Progenitor cell of endocrine pancreas (in vitro differentiated cells): ENCODE data around the gene CCDC117. TPM values are rescaled to one million over a fixed set of nuclear protein-coding genes. Genes with fewer than 3 reads are reported as not detected.
"Not testable (repeated sequence)": the region's sequence is repeated elsewhere in the genome, so short reads cannot be mapped to it uniquely, and the experiment has no call there.

Experiments
- DNase-seq: peaks from one replicate; pipeline ENCODE4 v3.0.0; 2021; ENCODE audit warnings: low spot score; ENCODE audit not compliant: unreplicated experiment
- H3K27ac Mint-ChIP-seq: 2 replicates; pipeline ENCODE4 v1.8.0; 2021; ENCODE audit warnings: mild to moderate bottlenecking, moderate library complexity, mixed read lengths
- H3K27me3 Mint-ChIP-seq: 2 replicates; pipeline ENCODE4 v1.8.0; 2021; ENCODE audit warnings: mixed read lengths
- H3K36me3 Mint-ChIP-seq: 2 replicates; pipeline ENCODE4 v1.8.0; 2022; ENCODE audit warnings: mixed read lengths; ENCODE audit not compliant: insufficient read depth
- H3K4me1 Mint-ChIP-seq: 2 replicates; pipeline ENCODE4 v1.8.0; 2021; ENCODE audit warnings: low read depth, mixed read lengths
- H3K4me3 Mint-ChIP-seq: 2 replicates; pipeline ENCODE4 v1.8.0; 2021; ENCODE audit warnings: low read depth, mild to moderate bottlenecking, moderate library complexity, mixed read lengths
- H3K9me3 Mint-ChIP-seq: 2 replicates; pipeline ENCODE4 v1.8.0; 2021; ENCODE audit warnings: low read depth, mixed read lengths
- CTCF ChIP-seq: fragments of 200-600 bp; sonication (generic); IDR thresholded peaks from one replicate; pipeline ENCODE4 v1.5.0; 2021; ENCODE audit warnings: antibody characterized with exemption, mild to moderate bottlenecking; ENCODE audit not compliant: unreplicated experiment
- total RNA-seq: library from RNA; stranded (reverse); gene quantifications from 2 replicates; pipeline ENCODE4 v1.2.1, GENCODE V29; 2021

The CCDC117 gene
- total RNA-seq, 1 donor from 2014 or later: 39.9 TPM

- Mint-ChIP-seq H3K4me1 (peaks cover 19% of the 10 kb centered on the region), H3K27me3 (no peaks in the 10 kb centered on the region), H3K27ac (peak overlapping the region; percentile 89), H3K4me3 (peak overlapping the region; percentile 58), H3K9me3 (no peaks in the 10 kb centered on the region), H3K36me3 (peaks cover 10% of the 10 kb centered on the region)
- no peak for DNase-seq
- TF ChIP-seq CTCF: no peak
Observed at GRCh38 chr22:28801845-28802594, 29.5 kb downstream of the CCDC117 start.

GRCh38 chr22:28802595-28803123 lies 30.2 kb downstream of the CCDC117 start:
- no peaks in the 10 kb centered on the region for H3K27me3 Mint-ChIP-seq
- peaks cover 19% of the 10 kb centered on the region for H3K4me1 Mint-ChIP-seq
- no peak overlapping the region for H3K4me3 Mint-ChIP-seq
- H3K36me3 Mint-ChIP-seq: peaks cover 10% of the 10 kb centered on the region
- TF ChIP-seq CTCF: peak; percentile 27
- H3K27ac Mint-ChIP-seq: peak overlapping the region; percentile 89
- no peak for DNase-seq
- no peaks in the 10 kb centered on the region for H3K9me3 Mint-ChIP-seq

GRCh38 chr22:28805426-28805825 lies 32.9 kb downstream of the CCDC117 start:
- not testable (repeated sequence) for H3K27me3 Mint-ChIP-seq, H3K4me3 Mint-ChIP-seq, H3K9me3 Mint-ChIP-seq, H3K36me3 Mint-ChIP-seq, H3K27ac Mint-ChIP-seq, DNase-seq
- peaks cover 19% of the 10 kb centered on the region for H3K4me1 Mint-ChIP-seq

- H3K9me3 Mint-ChIP-seq: no peaks in the 10 kb centered on the region
- peaks cover 31% of the 10 kb centered on the region for H3K4me1 Mint-ChIP-seq
- H3K27me3 Mint-ChIP-seq: no peaks in the 10 kb centered on the region
- peak overlapping the region; percentile 51 for H3K27ac Mint-ChIP-seq
- TF ChIP-seq CTCF: no peak
- no peaks in the 10 kb centered on the region for H3K36me3 Mint-ChIP-seq
- no peak for DNase-seq
- H3K4me3 Mint-ChIP-seq: no peak overlapping the region
Observed at GRCh38 chr22:28808716-28809355, 36.3 kb downstream of the CCDC117 start.

- H3K4me1 Mint-ChIP-seq: peaks cover 48% of the 10 kb centered on the region
- no peak overlapping the region for H3K27ac Mint-ChIP-seq
- H3K4me3 Mint-ChIP-seq: no peak overlapping the region
- no peak for TF ChIP-seq CTCF
- no peaks in the 10 kb centered on the region for H3K9me3 Mint-ChIP-seq
- no peaks in the 10 kb centered on the region for H3K27me3 Mint-ChIP-seq
- H3K36me3 Mint-ChIP-seq: no peaks in the 10 kb centered on the region
- no peak for DNase-seq
Observed at GRCh38 chr22:28810821-28811491, 38.5 kb downstream of the CCDC117 start.
